HG03469 (cell line): ENCODE measurements around the gene MRPL12.
"Not testable (repeated sequence)": the region's sequence is repeated elsewhere in the genome, so short reads cannot be mapped to it uniquely, and the experiment has no call there.

Experiments
- ATAC-seq: cut with Tn5 transposase; IDR thresholded peaks from one replicate; pipeline ENCODE4 v1.9.1; 2021; ENCODE audit warnings: mild to moderate bottlenecking, moderate library complexity, moderate number of reproducible peaks; ENCODE audit not compliant: unreplicated experiment

MRPL12 gene

GRCh38 chr17:81737947-81738800 lies 35.0 kb downstream of the MRPL12 start:
- ATAC-seq: no peak

GRCh38 chr17:81738801-81739393 lies 35.7 kb downstream of the MRPL12 start:
- no peak for ATAC-seq

- not testable (repeated sequence) for ATAC-seq
Observed at GRCh38 chr17:81739593-81739992, 36.4 kb downstream of the MRPL12 start.

- no peak for ATAC-seq
Observed at GRCh38 chr17:81740395-81740961, 37.3 kb downstream of the MRPL12 start.

- no peak for ATAC-seq
Observed at GRCh38 chr17:81741049-81741593, 38.0 kb downstream of the MRPL12 start.

- no peak for ATAC-seq
Observed at GRCh38 chr17:81741594-81742452, 38.7 kb downstream of the MRPL12 start.
